Measurements from ENCODE around the gene BCKDHB.

GRCh38 chr6:80234908-80235307 lies 128.4 kb downstream of the BCKDHB start:
- TF ChIP-seq CTCF (conservative IDR thresholded peaks at IDR 0.05; ENCODE audit: low read depth, low read length), result no peak
- TF ChIP-seq RCOR1 (IDR thresholded peaks at IDR 0.05; ENCODE audit: insufficient replicate concordance, low read length), result no peak
- TF ChIP-seq POLR2A (IDR thresholded peaks at IDR 0.05; ENCODE audit: low read depth, low read length), result no peak
- no peak for TF ChIP-seq MXI1 (IDR thresholded peaks at IDR 0.05; ENCODE audit: borderline replicate concordance, low read depth, low read length)
- TF ChIP-seq CEBPB (IDR thresholded peaks at IDR 0.05; ENCODE audit: low read depth, low read length), result no peak
- no peak for TF ChIP-seq SMC3 (IDR thresholded peaks at IDR 0.05; ENCODE audit: low read depth, low read length)
- no peak for TF ChIP-seq RAD21 (IDR thresholded peaks at IDR 0.05; ENCODE audit: low read length)
- no peak for TF ChIP-seq FOS (IDR thresholded peaks at IDR 0.05; ENCODE audit: low read depth, low read length)

Measured in IMR-90 (cell line).